GM12872 (cell line): ENCODE results near the gene LTB4R.

Source experiments
- CTCF ChIP-seq: IDR thresholded peaks from 3 replicates; pipeline ENCODE4 v1.5.1; 2011; ENCODE audit warnings: low read depth, mild to moderate bottlenecking, low read length, moderate library complexity; ENCODE audit not compliant: insufficient read depth

LTB4R gene

GRCh38 chr14:24313913-24314312, 2.6 kb downstream of the LTB4R start:
- no peak for TF ChIP-seq CTCF

- TF ChIP-seq CTCF = no peak
Measured at GRCh38 chr14:24314377-24315193, 3.3 kb downstream of the LTB4R start.

- TF ChIP-seq CTCF = no peak
Measured at GRCh38 chr14:24315243-24315806, 4.0 kb downstream of the LTB4R start.

DNA sequence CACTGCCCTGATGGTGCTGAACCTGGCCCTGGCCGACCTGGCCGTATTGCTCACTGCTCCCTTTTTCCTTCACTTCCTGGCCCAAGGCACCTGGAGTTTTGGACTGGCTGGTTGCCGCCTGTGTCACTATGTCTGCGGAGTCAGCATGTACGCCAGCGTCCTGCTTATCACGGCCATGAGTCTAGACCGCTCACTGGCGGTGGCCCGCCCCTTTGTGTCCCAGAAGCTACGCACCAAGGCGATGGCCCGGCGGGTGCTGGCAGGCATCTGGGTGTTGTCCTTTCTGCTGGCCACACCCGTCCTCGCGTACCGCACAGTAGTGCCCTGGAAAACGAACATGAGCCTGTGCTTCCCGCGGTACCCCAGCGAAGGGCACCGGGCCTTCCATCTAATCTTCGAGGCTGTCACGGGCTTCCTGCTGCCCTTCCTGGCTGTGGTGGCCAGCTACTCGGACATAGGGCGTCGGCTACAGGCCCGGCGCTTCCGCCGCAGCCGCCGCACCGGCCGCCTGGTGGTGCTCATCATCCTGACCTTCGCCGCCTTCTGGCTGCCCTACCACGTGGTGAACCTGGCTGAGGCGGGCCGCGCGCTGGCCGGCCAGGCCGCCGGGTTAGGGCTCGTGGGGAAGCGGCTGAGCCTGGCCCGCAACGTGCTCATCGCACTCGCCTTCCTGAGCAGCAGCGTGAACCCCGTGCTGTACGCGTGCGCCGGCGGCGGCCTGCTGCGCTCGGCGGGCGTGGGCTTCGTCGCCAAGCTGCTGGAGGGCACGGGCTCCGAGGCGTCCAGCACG, 4.7 kb downstream of the LTB4R start:
- no peak for TF ChIP-seq CTCF

GRCh38 chr14:24316597-24316950, 5.3 kb downstream of the LTB4R start:
- no peak for TF ChIP-seq CTCF

- no peak for TF ChIP-seq CTCF
Measured at GRCh38 chr14:24317141-24317928, 6.0 kb downstream of the LTB4R start.
